ENCODE measurements around the gene MMP7. TPM values are rescaled to one million over a fixed set of nuclear protein-coding genes. Genes with fewer than 3 reads are reported as not detected.

Gene MMP7
- total RNA-seq, 1 donor = 0.43 TPM

- TF ChIP-seq CTCF (IDR thresholded peaks at IDR 0.05; ENCODE audit: insufficient read depth, low read depth, low read length) = no peak
- DNase-seq (ENCODE audit: low read depth) = no peak
- H3K4me3 ChIP-seq (ENCODE audit: low read depth, low read length) = no peak overlapping the region
Observed at GRCh38 chr11:102491969-102492368, 38.6 kb downstream of the MMP7 start.

GRCh38 chr11:102489186-102490145 lies 41.1 kb downstream of the MMP7 start:
- DNase-seq (ENCODE audit: low read depth) = no peak
- H3K4me3 ChIP-seq (ENCODE audit: low read depth, low read length) = no peak overlapping the region
- no peak for TF ChIP-seq CTCF (IDR thresholded peaks at IDR 0.05; ENCODE audit: insufficient read depth, low read depth, low read length)

- DNase-seq (ENCODE audit: low read depth) = no peak
Observed at GRCh38 chr11:102488208-102488607, 42.3 kb downstream of the MMP7 start.

DNA sequence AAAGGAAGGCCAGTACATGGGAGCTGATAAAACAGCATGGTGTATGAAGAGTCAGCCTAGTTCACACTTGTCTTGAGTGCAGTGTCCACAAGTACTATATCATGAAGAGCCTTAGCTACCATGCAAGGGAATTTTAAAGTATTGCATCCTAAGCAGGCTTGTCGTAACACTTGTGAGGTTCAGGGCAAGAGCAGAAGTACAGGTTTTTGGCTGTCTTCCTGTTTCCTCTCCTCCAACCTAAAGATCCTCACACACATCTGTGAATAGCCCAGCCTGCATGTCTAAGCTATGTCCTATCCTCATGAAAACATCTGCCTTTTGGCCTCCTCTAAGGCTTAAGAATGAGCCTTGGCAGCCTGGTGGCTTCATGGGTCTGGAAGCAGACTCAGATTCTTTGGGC lies 43.3 kb downstream of the MMP7 start:
- DNase-seq (ENCODE audit: low read depth) = no peak
- no peak for TF ChIP-seq CTCF (IDR thresholded peaks at IDR 0.05; ENCODE audit: insufficient read depth, low read depth, low read length)
- no peak overlapping the region for H3K4me3 ChIP-seq (ENCODE audit: low read depth, low read length)

More at GRCh38 chr11:102488208-102488607, 42.3 kb downstream of the MMP7 start:
- no peak overlapping the region for H3K4me3 ChIP-seq (ENCODE audit: low read depth, low read length)
- TF ChIP-seq CTCF (IDR thresholded peaks at IDR 0.05; ENCODE audit: insufficient read depth, low read depth, low read length) = no peak

- no peak overlapping the region for H3K4me3 ChIP-seq (ENCODE audit: low read depth, low read length)
- TF ChIP-seq CTCF (IDR thresholded peaks at IDR 0.05; ENCODE audit: insufficient read depth, low read depth, low read length) = no peak
- no peak for DNase-seq (ENCODE audit: low read depth)
Observed at GRCh38 chr11:102486584-102486983, 44.0 kb downstream of the MMP7 start.

DNA sequence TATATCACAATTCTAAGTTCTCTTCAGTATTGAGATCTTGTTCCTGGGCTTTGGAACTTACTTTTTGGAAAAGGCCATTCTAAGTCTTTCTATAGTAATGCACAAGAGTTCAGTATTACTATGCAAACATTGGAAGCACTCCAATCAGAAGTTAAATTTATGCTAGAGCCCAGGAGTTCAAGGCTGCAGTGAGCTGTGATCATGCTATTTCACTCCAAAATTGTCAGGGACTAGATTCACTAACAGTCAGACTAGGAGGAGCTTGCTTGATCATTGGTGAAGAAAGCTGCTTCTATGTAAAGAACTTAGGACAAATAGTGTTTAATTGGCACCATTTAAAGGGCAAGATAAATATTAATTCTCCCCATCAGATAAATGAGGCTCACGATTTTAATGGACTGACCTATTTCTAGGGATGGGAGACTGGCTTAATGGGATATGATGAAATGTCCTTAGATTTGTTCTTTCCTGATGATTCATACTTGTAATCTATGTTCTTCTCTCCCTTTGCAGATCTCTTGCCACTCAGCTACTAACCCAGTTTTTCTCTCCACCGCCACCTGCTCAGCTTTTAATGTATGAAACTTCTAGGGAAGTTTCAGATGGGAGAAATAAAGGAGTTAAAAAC lies 45.3 kb downstream of the MMP7 start:
- TF ChIP-seq CTCF (IDR thresholded peaks at IDR 0.05; ENCODE audit: insufficient read depth, low read depth, low read length) = no peak
- H3K4me3 ChIP-seq (ENCODE audit: low read depth, low read length) = no peak overlapping the region
- peak; percentile 54 for DNase-seq (ENCODE audit: low read depth)

All from fibroblast of villous mesenchyme (primary cell).